OCI-M2 (cell line): ENCODE measurements around the gene FBXO2.

Experiments used
- DNase-seq: peaks from one replicate; lab custom pipeline; 2025; ENCODE audit not compliant: unreplicated experiment; lab: John Stamatoyannopoulos, UW

Gene FBXO2

GRCh38 chr1:11653861-11654136 lies 430 bp downstream of the FBXO2 start:
- DNase-seq = no peak

DNA sequence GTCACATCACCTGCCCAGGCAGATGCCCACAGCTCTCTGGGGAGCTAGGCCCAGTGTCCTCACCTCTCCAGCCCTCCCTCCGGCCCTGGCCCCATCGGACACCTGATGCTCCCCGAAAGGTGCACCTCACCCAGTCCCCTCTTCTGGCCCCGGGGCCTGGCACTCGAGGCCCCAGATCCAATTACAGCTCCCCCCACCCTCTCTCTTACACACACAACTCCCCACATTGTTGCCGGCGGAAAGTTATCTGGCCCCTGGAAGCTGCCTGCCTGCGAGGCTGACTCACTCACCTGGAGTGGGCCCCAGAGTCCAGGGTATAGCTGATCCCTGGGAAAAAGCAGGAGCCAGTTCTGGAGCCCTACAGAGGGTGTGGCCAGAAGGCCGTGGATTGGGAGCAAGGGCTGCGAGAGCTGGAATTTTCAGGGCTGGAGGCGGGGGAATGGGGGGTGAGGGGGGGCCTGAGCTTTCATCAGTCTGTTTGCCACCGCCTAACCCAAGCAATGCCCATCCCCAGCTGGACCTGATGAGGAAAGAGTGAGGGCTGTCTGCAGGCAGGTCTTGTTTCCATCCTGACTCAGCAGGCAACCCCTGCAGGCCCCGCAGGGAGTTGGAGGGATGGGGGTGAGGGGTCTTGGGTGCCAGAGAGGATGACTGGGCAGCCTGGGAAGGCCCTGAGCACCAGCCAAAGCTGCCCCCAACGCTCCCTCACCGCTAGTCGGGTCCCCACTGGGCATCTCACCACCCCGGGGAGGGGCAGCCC lies 948 bp downstream of the FBXO2 start:
- DNase-seq = no peak

GRCh38 chr1:11652203-11652780 lies 1.9 kb downstream of the FBXO2 start:
- no peak for DNase-seq

GRCh38 chr1:11651017-11651416 lies 3.2 kb downstream of the FBXO2 start:
- no peak for DNase-seq

DNA sequence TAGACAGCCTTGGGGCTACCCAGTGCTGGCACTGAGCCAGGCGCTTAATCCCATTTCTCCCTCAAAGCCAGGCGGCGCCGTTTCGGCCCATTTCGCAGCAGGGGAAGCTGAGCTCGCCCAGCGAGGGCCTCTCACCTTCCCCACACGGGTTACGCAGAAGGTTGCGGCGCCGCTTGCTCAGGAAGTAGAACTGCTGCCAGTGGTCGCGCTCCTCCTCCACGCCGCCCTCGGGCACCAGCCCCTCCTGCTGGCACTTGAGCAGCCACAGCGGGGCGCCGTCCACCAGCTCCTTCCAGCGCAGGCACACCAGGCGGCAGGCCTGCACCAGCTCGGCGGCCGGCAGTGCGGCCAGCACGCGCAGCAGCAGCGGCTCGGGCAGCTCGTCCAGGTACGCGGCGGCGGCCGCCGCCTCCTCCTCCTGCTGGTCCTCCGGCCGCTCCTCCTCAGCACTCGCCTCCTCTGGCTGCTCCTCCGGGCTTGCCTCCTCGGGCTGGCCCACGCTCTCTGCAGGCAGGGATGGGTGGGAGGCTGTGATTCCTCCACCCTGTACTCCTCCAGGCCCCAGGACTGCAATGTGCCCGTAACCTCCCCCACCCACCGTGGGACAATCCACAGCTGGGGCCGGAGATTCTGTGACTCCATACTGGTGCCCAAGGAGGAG lies 3.8 kb downstream of the FBXO2 start:
- no peak for DNase-seq

DNA sequence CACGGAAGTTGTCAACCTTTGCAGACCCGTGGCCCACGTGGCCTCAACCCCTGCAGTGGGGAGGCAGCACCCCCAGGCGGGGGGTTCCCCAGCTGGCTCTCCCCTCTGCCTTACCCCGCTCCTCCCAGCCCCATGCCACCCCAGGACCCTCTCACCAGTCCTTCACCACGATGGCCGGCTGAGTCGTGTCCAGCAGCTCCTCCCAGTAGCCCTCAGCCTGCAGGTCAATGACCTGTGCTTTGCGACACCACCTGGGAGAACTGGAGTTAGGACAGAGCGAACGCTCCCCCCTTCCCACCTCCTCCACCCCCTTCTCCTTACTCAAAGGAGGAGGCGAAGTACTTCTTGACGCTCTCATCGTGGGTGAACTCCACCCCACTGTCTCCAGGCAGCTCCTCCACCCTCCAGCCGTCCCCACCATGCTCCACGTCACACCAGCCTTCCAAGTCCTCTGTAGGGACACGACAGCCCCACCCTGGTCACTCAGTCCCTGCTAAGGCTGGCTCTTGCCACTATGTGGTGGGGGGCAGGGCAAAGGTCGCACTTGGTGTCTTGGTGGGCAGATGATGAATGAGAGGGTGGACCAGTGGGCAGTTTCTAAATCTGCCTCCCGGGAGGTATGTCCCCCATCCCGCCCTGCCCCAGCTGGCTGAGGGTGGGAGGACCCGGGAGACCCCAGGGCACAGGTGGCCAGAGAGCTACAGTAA lies 4.5 kb downstream of the FBXO2 start:
- DNase-seq = no peak

GRCh38 chr1:11649237-11649623 lies 5.0 kb downstream of the FBXO2 start:
- no peak for DNase-seq

DNA sequence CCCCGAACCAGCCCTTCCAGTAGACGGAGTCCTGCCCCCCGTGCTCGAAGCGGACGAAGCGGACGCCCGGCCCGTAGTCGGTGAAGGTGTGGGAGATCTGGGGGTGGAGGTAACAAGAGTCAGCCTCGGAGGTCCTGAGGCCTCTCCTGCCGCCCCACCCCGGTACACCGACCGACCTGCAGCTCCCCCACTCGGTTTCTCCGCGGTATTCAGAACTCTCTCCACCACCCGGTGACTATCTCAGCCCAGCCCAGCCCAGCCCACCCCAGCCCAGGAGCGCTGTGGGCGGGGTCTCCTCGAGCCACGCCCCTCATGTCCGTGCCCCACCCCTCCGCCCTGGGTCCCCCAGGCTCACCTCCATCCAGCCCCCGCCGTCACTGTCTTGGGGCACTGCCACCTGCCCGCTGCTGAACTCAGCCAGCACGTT lies 5.5 kb downstream of the FBXO2 start:
- DNase-seq = no peak

DNA sequence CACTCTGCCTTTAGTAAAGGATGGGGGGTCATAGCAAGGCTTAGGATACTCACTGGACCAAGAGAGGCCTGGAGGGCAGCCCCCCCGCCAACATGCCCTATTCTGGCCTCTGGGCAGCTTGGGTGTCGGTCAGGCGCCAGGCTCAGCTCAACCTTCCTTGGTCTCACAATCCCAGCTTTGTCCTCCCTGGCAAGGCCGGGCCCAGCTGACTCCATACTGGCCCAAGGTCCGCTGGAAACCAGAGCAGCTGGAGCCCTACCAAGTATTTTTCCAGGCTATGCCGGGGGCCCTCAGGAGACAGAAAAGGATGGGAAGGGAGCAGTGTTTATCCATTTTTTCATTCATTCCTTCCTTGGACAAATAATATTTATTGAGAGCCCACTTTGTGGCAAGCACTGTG lies 6.2 kb downstream of the FBXO2 start:
- no peak for DNase-seq

GRCh38 chr1:11647333-11647732 lies 6.9 kb downstream of the FBXO2 start:
- no peak for DNase-seq

- no peak for DNase-seq
These were observed 7.9 kb downstream of the FBXO2 start for GRCh38 chr1:11646317-11646716.

- no peak for DNase-seq
These were observed 8.5 kb downstream of the FBXO2 start for GRCh38 chr1:11645670-11646265.

DNA sequence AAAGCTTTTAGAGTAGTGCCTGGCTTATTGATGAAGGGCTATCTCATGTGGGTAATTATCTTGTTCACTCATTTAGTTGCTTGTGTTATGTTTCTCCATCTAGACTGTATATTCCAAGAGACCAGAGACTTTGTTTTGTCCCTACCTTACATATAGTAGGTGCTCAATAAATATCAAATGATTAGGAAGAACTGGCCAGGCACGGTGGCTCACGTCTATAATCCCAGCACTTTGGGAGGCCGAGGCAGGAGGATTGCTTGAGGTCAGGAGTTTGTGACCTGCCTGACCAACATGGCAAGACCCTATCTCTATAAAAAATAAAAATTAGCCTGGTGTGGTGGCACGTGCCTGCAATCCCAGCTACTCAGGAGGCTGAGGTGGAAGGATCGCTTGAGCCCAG lies 9.0 kb downstream of the FBXO2 start:
- no peak for DNase-seq

DNA sequence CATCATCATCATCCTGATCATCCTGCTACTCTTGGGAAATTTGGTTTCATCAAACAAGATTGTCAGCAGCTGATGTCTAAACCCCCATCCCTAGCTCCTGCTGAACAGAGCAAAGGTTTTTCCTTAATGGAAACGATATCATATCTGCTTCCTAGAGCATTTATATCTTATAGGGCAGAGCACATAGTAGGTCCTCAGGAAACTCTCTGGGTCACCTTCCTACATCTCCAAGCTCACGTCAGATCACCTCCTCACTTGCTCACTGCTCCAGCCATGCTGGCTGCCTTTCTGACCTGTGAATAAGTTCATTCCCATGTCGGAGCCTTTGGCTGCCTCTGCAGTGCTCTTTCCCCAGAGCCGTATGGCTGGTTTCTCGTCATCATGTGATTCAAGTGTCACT lies 10.4 kb downstream of the FBXO2 start:
- DNase-seq = no peak

DNA sequence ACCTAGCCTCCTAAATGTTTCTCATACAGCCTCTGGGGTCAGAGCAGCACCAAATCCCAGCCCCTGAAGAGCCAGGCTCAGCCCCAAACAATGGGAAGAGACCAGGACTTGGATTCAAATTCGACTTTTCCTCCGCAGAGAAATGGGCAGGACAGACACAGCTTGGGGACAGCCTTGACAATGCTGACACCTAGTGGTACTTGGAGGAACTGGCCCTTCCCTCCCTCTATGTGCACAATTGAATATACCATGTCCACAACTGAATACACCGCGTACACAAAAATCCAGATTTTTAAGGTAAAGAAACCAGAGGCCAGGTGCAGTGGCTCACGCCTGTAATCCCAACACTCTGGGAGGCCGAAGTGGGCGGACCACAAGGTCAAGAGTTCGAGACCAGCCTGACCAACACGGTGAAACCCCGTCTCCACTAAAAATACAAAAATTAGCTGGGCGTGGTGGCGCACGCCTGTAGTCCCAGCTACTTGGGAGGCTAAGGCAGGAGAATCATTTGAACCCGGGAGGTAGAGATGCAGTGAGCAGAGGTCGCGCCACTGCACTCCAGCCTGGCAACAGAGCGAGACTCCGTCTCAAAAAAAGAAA lies 11.7 kb downstream of the FBXO2 start:
- peak; percentile 42 for DNase-seq

- no peak for DNase-seq
These were observed 12.4 kb downstream of the FBXO2 start for GRCh38 chr1:11641776-11642305.

- no peak for DNase-seq
These were observed 13.3 kb downstream of the FBXO2 start for GRCh38 chr1:11640944-11641343.

DNA sequence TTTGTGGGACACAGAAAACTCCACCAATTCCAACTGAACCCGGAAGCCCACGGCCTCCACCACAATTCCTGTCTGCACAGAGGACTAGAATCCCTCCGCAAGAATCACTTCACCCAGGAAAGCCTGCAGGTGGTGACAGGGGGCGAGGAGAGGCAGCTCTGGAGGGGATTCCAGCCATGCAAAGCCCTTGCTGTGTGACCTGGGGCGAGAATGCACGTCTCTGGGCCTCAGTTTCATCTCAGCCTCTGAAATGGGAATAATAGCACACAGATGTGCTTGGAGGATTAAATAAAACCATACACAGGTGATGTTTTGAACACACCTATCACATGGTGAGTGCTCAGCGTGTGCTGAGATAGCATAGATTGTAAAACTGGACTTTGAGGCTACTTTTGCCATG lies 14.1 kb downstream of the FBXO2 start:
- DNase-seq = no peak

- no peak for DNase-seq
These were observed 14.9 kb downstream of the FBXO2 start for GRCh38 chr1:11639372-11639771.

DNA sequence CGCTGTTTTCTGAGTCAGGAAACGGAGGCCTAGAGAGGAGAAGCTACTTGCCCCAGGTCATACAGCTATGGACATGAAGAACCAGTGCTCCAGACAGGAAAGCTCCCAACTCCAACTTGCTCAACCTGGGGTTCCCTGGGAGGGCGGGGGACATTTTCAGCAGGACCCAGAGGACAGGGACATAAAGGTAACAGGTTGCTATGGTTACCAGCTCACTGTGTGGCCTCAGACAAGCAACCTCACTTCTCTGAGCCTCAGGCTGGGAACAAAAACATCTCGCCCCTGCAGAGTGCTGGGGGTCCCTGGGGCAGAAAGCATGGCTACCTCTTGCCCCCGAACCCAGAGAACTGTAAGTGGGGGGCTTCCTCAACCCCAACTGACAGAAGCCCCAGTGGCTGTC lies 16.1 kb downstream of the FBXO2 start:
- no peak for DNase-seq
